Glutamatergic neuron (in vitro differentiated cells): ENCODE data around the gene FAM53B. TPM values are rescaled to one million over a fixed set of nuclear protein-coding genes. Genes with fewer than 3 reads are reported as not detected.
A peak's percentile ranks its signal among the peaks of the same experiment; 100 is the strongest.

Source experiments
- DNase-seq: peaks from one replicate; pipeline ENCODE4 v3.0.0; 2022
- H3K27ac Mint-ChIP-seq: one replicate; pipeline ENCODE4 v1.8.0; 2020; ENCODE audit warnings: mild to moderate bottlenecking, mixed read lengths, inconsistent platforms; ENCODE audit not compliant: unreplicated experiment
- H3K27me3 Mint-ChIP-seq: one replicate; pipeline ENCODE4 v1.8.0; 2020; ENCODE audit warnings: mild to moderate bottlenecking, moderate library complexity, mixed read lengths, inconsistent platforms; ENCODE audit not compliant: unreplicated experiment
- H3K36me3 Mint-ChIP-seq: one replicate; pipeline ENCODE4 v1.8.0; 2020; ENCODE audit warnings: mild to moderate bottlenecking, mixed read lengths, inconsistent platforms; ENCODE audit not compliant: unreplicated experiment
- H3K4me1 Mint-ChIP-seq: one replicate; pipeline ENCODE4 v1.8.0; 2020; ENCODE audit warnings: mild to moderate bottlenecking, low read depth, mixed read lengths, inconsistent platforms; ENCODE audit not compliant: unreplicated experiment
- H3K4me3 Mint-ChIP-seq: one replicate; pipeline ENCODE4 v1.8.0; 2020; ENCODE audit warnings: mild to moderate bottlenecking, mixed read lengths, inconsistent platforms; ENCODE audit not compliant: unreplicated experiment
- H3K9me3 Mint-ChIP-seq: one replicate; pipeline ENCODE4 v1.8.0; 2020; ENCODE audit warnings: mild to moderate bottlenecking, moderate library complexity, mixed read lengths, inconsistent platforms; ENCODE audit not compliant: unreplicated experiment
- total RNA-seq: library from RNA; stranded (reverse); fragmentation: NEBNext Ultra II Directional; extraction: Animal tissue kit (Norgen Biotek cat#: 25700); gene quantifications from one replicate; pipeline ENCODE4 v1.2.1, GENCODE V29; 2021; ENCODE audit not compliant: unreplicated experiment
- TF ChIP-seq, protein P1 (sequence below): fragments of 200-600 bp; sonication (generic); IDR thresholded peaks from one replicate; pipeline ENCODE4 v1.5.0; 2021; ENCODE audit not compliant: partially characterized antibody, unreplicated experiment

FAM53B gene
- total RNA-seq, 1 donor from 2014 or later = 30.5 TPM

GRCh38 chr10:124675824-124676223 is 68.4 kb downstream of the FAM53B start:
- Mint-ChIP-seq H3K27me3 (peaks cover 14% of the 10 kb centered on the region), H3K27ac (peak overlapping the region; percentile 8), H3K4me1 (peaks cover 59% of the 10 kb centered on the region), H3K4me3 (no peak overlapping the region), H3K9me3 (peaks cover 6% of the 10 kb centered on the region), H3K36me3 (peaks cover 5% of the 10 kb centered on the region)
- DNase-seq = no peak
- TF ChIP-seq, protein P1, sequence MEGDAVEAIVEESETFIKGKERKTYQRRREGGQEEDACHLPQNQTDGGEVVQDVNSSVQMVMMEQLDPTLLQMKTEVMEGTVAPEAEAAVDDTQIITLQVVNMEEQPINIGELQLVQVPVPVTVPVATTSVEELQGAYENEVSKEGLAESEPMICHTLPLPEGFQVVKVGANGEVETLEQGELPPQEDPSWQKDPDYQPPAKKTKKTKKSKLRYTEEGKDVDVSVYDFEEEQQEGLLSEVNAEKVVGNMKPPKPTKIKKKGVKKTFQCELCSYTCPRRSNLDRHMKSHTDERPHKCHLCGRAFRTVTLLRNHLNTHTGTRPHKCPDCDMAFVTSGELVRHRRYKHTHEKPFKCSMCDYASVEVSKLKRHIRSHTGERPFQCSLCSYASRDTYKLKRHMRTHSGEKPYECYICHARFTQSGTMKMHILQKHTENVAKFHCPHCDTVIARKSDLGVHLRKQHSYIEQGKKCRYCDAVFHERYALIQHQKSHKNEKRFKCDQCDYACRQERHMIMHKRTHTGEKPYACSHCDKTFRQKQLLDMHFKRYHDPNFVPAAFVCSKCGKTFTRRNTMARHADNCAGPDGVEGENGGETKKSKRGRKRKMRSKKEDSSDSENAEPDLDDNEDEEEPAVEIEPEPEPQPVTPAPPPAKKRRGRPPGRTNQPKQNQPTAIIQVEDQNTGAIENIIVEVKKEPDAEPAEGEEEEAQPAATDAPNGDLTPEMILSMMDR = no peak

GRCh38 chr10:124675261-124675660 is 68.9 kb downstream of the FAM53B start:
- peak overlapping the region; percentile 9 for H3K27ac Mint-ChIP-seq

DNA sequence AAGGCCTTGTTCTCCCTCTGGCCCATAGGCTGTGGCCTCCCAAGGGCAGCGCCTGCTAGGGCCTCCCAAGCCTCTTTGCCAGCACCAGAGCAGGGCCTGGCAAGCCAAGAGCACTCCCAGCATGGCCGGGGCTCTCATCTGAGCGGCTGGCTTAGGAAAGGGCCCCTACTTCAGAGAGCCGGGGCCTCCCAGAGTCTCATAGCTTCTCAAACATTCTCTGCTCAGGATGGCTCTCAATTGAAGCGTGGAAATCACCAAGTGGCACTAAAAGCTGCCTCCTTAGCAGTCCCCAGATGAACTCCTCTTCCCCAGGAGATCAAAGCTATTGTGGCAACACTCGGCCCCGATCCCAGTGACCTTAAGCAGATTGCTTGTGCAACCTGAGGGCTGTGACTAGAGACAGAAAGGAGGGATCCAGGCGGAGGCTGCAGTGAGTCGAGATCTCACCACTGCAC is 69.4 kb downstream of the FAM53B start:
- Mint-ChIP-seq H3K9me3 (peaks cover 7% of the 10 kb centered on the region), H3K27ac (peak overlapping the region; percentile 9), H3K27me3 (peaks cover 14% of the 10 kb centered on the region), H3K36me3 (no peaks in the 10 kb centered on the region), H3K4me1 (peaks cover 67% of the 10 kb centered on the region), H3K4me3 (peak overlapping the region; percentile 9)
- TF ChIP-seq, protein P1 = no peak
- no peak for DNase-seq

More at GRCh38 chr10:124675261-124675660, 68.9 kb downstream of the FAM53B start:
- Mint-ChIP-seq H3K27me3 (peaks cover 14% of the 10 kb centered on the region), H3K36me3 (no peaks in the 10 kb centered on the region), H3K4me3 (peak overlapping the region; percentile 9), H3K4me1 (peaks cover 65% of the 10 kb centered on the region), H3K9me3 (peaks cover 7% of the 10 kb centered on the region)
- no peak for DNase-seq
- TF ChIP-seq, protein P1 = no peak

GRCh38 chr10:124672181-124672638 is 72.0 kb downstream of the FAM53B start:
- H3K9me3 Mint-ChIP-seq = peaks cover 6% of the 10 kb centered on the region
- H3K27ac Mint-ChIP-seq = peak overlapping the region; percentile 36
- TF ChIP-seq, protein P1 = no peak
- no peaks in the 10 kb centered on the region for H3K36me3 Mint-ChIP-seq
- peaks cover 64% of the 10 kb centered on the region for H3K4me1 Mint-ChIP-seq
- peaks cover 11% of the 10 kb centered on the region for H3K27me3 Mint-ChIP-seq
- H3K4me3 Mint-ChIP-seq = no peak overlapping the region
- DNase-seq = peak; percentile 51

DNA sequence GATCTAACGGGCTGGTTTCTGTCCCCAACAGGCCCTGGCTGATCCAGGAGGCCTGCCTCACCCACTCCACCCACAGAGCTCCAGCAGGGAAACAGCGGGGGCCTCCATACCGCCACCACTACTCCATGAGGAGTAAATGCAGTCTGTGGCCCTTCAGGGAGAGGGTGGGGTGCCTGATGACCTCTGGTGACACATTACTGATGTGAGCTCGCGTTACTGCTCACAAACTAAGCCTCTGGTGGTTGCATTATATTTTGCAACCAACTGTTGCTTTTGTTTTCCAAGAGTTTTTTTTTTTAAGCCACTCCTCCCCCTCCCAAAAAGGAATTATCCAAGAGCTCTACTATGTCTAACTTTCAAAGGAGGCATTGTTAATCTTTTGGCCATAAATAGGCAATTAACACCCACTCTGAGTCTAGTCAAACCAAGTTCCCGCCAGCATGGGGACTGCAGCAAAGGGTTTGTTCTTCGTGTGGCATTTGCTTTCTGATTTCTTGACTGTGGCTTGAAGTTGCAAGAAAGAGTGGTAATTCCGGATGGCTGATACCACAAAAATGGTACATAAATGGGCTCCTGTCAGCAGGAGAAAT is 72.6 kb downstream of the FAM53B start:
- TF ChIP-seq, protein P1 = peak; percentile 42
- DNase-seq = no peak
- peaks cover 3% of the 10 kb centered on the region for H3K9me3 Mint-ChIP-seq
- H3K36me3 Mint-ChIP-seq = no peaks in the 10 kb centered on the region
- H3K27me3 Mint-ChIP-seq = peaks cover 11% of the 10 kb centered on the region
- H3K27ac Mint-ChIP-seq = peak overlapping the region; percentile 92
- peak overlapping the region; percentile 49 for H3K4me3 Mint-ChIP-seq
- H3K4me1 Mint-ChIP-seq = peaks cover 59% of the 10 kb centered on the region
